Measurements from ENCODE around the gene EIPR1.
"Not testable (repeated sequence)": the region's sequence is repeated elsewhere in the genome, so short reads cannot be mapped to it uniquely, and the experiment has no call there.

Gene EIPR1

DNA sequence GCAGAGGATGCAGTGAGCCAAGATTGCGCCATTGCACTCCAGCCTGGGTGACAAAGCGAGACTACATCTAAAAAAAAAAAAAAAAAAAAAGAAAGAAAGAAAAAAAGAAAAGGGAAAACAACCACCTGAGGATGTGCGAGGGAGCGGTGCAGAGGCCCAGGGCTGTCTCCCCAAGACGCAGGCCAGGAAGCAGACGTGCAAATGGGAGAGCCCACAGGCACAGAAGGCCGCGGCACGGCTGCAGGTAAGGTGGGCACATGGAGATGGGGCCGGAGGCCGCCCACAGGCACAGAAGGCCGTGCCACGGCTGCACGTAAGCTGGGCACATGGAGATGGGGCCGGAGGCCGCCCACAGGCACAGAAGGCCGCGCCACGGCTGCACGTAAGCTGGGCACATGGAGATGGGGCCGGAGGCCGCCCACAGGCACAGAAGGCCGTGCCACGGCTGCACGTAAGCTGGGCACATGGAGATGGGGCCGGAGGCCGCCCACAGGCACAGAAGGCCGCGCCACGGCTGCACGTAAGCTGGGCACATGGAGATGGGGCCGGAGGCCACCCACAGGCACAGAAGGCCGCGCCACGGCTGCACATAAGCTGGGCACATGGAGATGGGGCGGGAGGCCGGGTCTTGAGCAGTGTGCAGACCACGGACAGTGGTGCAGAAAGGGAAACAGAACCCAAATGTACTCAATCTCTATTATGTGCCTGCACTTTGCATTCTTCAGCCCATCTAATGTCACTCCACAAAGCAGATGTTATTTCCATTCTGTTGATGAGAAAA is 93.6 kb downstream of the EIPR1 start:
- DNase-seq: not testable (repeated sequence)

DNA sequence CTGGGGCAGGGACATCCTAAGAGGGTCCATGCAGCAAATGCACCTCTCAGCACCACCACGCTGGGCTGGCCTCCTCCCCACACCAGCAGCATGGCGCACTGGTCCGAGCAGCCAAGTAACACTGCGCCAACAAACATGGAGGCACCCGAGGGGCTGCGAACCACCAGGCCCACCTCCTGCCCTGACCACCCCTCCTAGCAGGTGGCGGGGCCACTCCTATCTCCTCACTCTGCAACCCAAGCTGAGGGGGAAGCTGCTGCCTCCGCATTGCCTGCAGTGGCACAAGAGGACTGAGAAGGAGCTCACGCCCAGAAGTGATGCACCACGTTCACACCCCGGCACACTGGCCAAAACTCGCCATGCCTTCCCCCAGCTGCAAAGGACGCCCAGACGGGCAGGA is 94.4 kb downstream of the EIPR1 start:
- no peak for DNase-seq

DNA sequence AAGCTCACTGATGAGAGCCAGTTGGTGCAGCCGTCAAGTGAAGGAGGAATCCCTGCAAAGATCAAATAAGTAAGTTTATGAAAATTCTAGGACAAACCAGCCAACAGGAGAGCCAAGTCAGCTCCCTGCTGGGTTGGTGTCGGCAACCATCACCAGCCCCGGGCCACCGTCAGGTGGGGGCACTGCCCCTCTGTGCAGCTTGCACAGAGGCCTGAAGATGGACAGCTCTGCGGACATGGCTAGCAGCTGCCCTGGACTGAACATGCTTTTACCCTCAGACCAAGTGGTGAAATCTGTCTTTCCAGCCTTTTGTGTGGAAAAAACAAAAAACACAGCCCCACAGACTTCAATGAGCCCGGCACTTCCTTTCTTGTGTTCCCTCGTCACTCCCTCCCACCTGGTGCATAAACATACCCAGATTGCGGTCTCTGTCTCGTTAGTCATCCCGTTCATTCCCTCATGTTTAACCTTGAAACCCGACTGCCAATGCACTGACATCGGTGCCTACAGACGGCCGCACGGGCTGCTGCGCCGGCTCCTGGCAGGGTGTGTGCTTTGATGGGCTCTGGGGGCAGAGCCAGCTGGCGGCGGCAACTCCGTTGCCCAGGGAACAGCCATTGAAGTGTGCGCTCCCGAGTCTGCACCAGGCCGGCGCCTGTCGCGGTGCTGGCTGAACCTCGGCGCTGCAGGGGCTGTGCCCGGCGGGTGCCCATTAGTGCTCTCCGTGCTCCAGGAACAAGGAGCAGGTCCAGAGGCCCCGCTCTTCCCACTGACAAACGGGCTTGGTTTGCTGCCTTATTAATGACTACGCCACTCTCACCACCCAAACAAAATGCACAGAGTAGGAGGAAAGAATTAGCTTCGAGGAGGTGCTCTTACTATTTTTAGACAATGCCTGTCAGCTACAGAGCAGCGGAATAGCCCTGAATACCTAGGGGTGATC is 95.3 kb downstream of the EIPR1 start:
- DNase-seq: no peak

DNA sequence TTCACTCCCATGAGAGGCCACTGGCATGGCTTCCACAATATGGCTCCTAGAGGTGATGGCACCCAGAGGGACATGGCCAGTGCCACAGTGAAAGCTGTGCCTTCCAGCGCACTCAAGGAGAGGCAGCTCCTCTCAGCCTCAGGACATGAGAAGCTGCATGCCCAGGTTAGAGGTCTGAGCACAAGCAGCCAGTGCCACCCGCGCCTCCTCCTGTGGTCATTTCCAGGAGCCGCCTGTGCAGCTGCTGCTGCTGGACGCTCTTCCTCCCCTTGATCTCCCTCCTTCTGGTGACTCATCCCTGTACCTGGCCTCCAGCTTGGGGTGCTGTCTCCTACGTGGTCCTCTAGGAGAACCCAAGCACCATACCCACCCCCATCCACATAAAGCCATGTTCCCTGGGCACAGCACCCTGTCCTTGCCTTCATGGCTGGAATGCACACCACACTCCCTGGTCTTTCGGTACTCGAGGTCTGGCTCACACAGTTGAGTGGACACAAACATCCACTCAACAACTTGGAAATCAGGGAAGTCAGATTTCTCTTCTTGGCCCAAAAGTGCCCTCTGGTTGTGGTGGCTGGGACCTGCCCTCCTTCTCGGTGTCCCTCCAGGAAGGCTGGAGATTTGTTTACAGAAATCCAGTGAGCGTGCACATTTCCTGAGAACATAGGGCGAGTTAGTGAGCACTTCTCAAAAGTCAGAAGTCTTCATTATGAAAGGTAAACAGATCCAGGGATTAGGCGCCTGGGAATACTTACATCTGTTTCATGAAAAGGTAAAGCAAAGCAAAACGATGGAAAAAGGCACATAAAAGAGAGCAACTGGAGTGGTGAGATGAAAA is 96.7 kb downstream of the EIPR1 start:
- no peak for DNase-seq

DNA sequence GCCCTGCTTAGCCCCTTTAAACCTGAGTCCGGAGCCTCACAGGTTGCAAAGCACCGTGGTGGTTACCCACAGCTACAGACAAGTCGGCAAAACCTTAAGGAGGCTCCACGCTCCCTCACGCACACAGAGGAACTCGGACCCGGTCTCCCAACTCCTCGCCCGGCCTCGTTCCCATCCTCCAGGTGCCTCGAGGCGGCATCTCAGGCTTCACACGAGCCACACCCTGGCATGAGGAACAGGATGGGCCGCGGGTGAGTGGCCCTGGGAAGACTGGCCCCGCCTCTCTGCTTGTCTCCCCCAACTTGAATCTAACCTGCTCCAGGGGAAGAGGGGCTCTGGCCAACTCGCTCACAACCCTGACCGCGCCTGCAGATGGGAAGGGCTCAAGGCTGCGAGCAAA is 97.4 kb downstream of the EIPR1 start:
- no peak for DNase-seq

DNA sequence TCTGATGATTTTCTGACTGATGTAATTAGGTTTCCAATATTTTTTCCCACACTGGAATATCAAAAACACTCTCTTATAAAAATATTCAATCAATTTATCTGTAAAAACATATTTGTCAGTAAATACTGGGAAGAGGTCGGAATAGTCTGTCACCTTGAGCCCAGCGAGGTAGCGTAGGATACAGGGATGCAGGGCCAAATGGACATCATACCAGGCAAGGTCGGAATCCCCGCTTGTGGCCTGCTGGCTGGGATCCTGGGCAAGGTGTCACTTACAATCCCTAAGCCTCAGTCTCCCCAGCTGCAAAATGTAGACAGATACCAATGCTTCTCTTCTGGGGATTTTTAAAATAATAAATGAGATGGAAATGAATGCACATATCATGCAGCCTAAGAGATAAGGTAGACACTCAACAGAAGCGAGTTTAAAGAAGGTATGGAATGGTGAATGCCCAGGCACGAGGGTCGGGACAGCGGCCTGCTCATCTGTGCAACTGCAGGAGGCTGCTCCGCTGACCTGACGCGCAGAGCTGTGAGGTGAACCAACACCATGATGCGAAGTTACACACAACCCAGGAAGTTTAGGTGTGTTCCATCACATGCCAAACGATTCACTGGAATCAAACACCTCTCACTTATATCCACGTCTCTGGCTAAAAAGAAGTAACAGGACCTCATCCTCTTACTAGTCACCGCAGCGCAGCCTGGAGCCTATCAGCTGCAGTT is 98.2 kb downstream of the EIPR1 start:
- no peak for DNase-seq

DNA sequence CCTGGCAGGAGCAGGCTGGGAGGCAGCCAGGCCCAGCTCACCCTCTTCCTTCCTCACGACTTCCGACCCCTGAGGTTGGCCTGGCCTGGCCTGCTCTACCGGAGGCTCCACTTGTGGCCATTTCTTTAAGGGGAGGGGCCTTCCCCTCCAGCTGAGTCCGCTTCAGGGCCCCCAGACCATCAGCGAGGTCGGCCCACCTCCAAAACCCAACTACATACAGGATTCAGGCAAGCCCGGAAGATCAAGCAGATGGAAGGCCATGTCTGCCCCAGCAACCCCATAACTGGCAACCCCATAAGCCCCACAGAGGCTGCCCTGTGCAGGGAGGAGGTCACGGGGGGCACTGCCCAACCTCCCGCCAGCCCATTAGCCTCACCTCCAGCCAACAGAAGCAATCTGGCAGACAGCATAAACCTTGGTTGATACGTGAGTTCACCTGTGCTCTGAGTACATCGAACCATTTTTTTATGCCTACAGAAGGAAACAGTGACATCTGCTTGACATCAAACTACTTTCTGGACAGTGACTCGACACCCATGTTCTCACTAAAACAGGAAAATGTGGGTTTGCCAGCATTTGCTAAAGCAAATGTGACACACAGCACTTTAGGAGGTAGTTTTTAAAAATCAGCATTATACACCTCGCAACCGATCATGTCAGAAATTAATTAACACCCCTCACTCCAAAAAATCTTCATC is 98.9 kb downstream of the EIPR1 start:
- DNase-seq: no peak

- DNase-seq: no peak
Observed at GRCh38 chr2:3277748-3278520, 99.7 kb downstream of the EIPR1 start.

DNA sequence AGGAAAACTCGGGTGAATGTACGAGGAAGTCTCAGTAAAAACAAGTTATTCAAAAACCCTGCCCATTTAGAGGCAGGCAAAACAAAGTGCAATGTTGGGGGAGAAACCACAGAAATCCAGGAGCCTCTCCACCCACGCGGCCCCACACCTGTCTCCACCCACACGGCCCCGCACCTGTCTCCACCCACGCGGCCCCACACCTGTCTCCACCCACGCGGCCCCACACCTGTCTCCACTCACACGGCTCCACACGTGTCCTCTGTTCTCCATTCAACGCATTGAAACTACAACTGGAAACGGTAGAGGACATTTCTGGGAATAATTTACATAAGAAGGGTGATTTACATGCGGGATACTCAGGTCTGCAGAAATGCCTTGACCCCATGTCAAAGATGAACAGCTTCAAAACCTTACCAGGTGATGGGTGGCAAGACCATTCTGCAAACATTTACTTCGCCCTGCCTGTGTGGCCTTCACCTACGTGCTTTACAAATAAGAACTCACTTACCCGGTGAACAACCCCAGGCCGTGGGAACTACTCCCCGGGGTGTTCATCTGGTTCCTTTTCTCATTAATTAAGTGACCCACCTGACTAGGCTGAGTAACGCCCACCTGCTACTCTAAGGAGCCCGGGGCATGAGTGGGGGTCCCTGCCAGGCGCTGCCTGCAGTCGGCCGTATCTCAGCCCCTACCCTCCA is 100.4 kb downstream of the EIPR1 start:
- DNase-seq: no peak

DNA sequence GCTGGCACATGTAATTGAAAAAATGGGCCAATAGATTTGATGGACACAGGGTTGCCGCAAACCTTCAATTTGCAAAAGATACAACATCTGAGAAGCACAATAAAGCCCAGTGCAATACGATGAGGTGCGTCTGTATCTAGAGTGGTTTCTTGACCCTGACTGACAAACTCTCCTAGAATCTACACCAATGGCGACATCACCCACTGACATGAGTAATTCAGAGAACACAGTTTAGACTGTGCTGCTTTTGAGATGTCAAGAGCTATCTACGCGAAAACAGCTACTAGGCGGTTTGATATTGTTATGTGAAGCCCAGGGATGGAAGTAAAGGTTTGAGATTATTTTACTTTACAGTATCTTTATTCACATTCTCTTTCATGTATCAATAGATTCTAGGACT is 104.9 kb downstream of the EIPR1 start:
- no peak for DNase-seq

DNA sequence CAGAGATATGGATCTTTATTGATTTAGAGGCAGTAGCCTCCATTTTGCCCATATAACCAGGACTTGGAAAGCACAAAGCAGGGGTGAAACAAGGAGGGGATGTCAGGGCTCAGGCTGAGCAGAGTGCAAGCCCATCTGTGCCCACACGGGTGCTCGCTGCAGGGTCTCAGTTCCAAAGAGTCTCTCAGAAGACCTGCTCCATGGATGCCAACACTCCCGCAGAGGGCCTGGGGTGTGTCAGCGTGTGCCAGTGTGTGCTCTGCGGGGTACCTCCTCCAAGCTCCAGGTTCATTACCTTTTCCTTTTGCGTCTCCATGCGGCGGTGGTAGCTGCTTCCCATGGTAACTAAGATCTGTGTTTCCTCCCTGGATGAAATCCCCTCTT is 107.5 kb downstream of the EIPR1 start:
- DNase-seq: no peak

DNA sequence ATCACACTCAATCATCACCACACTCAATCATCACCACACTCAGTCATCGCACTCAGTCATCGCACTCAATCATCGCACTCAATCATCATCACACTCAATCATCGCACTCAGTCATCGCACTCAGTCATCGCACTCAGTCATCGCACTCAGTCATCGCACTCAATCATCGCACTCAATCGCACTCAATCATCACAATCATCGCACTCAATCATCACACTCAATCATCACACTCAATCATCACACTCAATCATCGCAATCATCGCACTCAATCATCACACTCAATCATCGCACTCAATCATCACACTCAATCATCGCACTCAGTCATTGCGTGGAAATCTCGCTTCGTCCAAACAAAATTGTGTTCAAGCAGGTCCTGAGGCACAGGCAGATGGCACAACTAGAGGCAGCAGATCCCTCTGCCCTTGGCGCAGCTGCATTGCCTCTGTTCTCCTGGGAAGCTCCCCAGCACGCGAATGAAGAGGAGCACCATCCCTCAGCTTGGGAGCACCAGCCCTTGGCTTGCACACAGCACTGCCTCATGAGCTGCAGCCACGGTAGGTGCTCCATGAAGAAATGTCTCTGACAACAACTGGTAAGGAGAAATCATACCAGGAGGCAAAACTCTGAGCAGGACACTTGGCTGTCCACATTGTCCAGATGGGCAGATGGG is 108.1 kb downstream of the EIPR1 start:
- DNase-seq: no peak

DNA sequence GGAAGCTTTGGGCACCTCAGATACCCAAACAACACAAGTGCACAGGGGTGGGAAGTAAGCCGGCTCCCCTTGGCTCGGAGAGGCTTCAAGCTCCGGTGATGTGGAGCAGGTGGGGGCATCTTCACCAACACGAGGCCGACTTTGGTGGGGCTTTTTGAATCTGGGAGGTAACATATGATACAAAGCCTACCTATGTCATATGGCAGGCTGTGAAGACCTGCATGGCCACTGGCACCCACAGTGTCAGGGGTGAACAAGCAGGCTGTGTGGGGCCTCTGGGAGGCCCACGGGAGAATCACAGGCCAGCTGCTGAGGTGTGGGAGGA is 109.0 kb downstream of the EIPR1 start:
- DNase-seq: no peak

GRCh38 chr2:3267869-3268704 is 109.5 kb downstream of the EIPR1 start:
- no peak for DNase-seq

DNA sequence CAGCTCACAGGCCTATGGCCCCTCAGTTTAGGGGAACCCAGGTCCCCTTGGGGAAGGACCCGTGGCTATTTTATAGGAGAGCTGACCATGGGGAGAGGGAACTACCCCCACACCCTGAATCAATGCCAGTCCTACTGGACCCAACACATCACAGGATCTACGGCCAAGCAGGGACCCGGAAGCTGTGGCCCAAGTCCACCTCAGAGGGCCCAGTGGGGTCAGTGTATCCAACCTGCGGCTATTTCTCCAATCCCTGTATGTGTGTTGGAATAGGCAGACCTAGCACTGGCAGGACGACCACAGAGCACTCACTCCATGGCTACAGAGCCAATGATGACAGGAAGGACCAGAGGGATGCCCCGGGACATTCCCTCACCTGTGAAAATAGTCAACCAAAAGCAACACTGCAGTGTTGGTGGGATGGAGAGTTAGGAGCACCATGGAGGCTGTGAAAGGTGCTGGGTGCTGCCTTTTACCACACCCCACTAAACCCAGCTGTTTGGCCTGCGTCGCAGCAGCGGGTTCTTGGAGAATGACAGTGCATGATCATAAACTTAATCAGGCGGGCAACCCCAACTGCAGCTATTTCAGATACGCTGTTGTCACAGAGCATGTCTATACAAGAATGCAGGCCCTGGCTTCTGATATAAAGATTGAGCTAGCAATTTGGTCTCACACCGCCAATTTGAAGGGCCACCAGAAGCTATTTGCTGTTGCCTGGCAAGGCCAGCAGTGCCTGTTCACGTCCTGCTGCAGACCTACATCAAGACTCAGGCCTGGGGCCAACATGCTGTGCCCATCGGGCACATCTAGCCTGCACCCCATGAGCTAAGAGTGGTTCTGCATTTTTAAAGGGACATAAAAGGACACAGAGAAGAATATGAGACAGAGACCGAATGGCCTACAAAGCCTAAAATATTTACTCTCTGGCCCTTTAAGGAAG is 110.4 kb downstream of the EIPR1 start:
- DNase-seq: no peak

- DNase-seq: no peak
Observed at GRCh38 chr2:3265981-3266924, 111.4 kb downstream of the EIPR1 start.

- DNase-seq: no peak
Observed at GRCh38 chr2:3265471-3265870, 112.1 kb downstream of the EIPR1 start.
